ENCODE results near the gene VIPR1.

VIPR1 gene, protein sequence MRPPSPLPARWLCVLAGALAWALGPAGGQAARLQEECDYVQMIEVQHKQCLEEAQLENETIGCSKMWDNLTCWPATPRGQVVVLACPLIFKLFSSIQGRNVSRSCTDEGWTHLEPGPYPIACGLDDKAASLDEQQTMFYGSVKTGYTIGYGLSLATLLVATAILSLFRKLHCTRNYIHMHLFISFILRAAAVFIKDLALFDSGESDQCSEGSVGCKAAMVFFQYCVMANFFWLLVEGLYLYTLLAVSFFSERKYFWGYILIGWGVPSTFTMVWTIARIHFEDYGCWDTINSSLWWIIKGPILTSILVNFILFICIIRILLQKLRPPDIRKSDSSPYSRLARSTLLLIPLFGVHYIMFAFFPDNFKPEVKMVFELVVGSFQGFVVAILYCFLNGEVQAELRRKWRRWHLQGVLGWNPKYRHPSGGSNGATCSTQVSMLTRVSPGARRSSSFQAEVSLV

DNA sequence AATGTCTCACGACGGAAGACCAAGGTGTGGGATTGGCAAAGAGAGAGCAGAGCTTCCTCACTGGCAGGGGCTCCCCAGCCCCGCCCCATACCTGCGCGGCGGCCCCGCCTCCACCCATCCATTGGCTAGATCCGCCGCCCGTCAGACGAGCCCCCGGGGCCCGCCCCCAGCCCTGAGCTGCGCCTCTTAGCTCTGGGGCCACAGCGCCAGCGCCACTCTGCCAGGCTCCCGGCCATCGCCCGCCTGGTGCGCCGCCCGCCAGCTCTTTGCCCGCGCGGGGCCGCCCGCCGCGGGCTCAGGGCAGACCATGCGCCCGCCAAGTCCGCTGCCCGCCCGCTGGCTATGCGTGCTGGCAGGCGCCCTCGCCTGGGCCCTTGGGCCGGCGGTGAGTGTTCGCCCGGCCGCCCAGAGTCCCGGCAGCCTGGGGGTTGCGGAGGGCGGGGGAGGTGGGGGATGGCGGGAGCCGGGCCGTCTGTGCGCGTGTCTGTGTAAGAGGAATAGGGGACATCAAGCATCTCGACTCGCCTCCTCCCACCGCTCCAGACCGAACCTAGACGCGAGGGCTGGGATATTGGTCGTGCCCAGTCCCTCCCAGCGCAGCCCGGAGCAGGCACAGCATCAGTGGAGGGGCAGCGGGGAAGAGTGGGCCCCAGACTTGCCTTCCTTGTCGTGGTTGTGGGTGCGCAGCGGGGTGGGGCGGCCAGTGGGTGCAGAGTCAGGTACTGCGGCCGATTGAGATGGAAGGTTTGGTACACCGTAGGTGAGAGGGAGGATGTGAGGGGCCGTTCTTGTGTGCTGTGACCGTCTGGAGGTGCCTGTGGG is at the start of gene VIPR1:
Gene VIPR1 (plus strand): TSS at position 215 of the 822 bp plus-strand sequence. CDS start 93 bp downstream, at position 308.
- DNase-seq (ENCODE audit: low spot score in 2 of 2), result peak; percentile 84 to 89
- Mint-ChIP-seq H3K4me1 (peaks cover 42% of the 10 kb centered on the region), H3K4me3 (peak within 1 kb of the TSS; percentile 90), H3K27ac (no peak within 1 kb of the TSS), H3K36me3 (no peaks in the 10 kb centered on the region), H3K9me3 (no peaks in the 10 kb centered on the region)
- ATAC-seq, result peak; percentile 94

DNA sequence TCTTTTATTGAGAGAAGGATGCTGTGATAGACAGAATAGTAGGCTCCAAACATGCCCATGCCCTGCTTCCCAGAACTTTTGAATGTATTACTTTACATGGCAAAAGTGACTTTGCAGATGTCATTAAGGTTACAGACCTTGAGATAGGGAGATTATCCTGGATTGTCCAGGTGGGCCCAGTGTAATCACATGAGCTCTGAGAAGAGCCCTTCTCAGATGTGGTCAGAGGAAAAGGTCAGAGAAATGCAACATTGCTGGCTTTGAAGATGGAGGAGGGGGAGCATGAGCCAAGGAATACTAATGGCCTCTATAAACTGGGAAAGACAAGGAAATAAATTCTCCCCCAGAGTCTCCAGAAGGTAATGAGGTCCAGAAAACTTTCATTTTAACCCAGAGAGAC is 46.2 kb upstream of the VIPR1 start:
- Mint-ChIP-seq H3K27ac (no peak overlapping the region), H3K36me3 (no peaks in the 10 kb centered on the region), H3K9me3 (no peaks in the 10 kb centered on the region), H3K4me1 (no peaks in the 10 kb centered on the region), H3K4me3 (no peak overlapping the region)
- no peak for DNase-seq (ENCODE audit: low spot score in 2 of 2)
- no peak for ATAC-seq

DNA sequence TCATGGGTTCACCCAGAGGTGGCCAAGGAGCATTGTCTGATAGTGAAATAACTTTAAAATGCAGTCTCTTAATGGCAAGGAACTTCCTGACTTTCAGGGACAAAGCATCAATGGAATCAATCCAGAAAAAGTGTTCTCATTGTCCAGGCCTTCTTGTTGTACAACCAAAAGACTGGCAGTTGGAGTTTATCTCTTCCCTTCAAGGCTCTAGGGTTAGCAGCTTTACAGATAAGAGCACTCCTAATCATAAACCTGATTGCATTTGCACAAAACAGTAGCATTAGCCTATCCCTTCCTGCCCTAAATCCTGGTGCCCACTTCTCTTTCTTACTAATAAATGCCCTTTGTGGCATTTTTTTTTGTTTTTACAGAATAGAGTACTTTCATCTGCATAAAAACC is 43.3 kb upstream of the VIPR1 start:
- Mint-ChIP-seq H3K4me3 (no peak overlapping the region), H3K4me1 (no peaks in the 10 kb centered on the region), H3K27ac (no peak overlapping the region), H3K36me3 (no peaks in the 10 kb centered on the region), H3K9me3 (no peaks in the 10 kb centered on the region)
- ATAC-seq (no peak), DNase-seq (ENCODE audit: low spot score in 2 of 2) (no peak)

DNA sequence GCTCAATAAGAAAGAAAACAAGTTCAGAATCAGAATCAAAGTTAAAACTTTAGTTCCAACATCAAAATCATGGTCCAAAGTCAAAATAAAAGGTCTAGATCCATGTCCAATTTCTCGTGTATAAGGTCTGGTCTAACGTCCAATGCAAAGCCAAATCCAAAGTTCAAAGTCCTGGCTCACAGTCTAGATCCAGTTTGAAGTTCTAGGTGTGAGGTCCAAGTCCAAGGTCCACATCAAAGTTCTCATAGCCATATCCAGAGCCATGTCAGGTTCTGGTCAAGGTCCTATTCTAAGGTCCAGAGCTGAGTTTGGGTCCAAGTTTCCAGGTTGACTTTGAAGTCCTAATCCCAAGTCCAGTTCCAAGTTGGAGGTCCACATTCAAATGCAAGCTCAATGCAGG is 40.7 kb upstream of the VIPR1 start:
- Mint-ChIP-seq H3K4me1 (no peaks in the 10 kb centered on the region), H3K9me3 (no peaks in the 10 kb centered on the region), H3K4me3 (no peak overlapping the region), H3K36me3 (no peaks in the 10 kb centered on the region), H3K27ac (no peak overlapping the region)
- DNase-seq (ENCODE audit: low spot score in 2 of 2), result no peak
- ATAC-seq, result no peak

DNA sequence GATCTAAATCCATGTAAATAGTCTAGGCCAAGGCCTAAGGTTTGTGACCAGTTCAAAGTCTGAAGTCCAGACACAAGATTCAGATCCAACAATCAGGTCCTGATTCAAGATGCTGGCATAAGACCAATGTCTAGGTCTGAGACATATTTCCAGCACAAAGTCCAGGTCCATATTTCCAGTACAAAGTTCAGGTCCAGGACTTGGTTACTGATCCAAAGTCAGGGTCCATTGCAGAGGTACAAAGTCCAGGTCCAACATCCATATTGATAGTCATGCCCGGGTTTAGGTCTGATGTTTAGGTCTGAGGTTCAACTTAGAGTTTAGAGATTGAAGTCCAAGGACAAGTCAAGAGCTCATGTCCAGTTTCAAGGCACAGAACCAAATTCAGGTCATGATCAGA is 39.4 kb upstream of the VIPR1 start:
- H3K4me3 Mint-ChIP-seq, result no peak overlapping the region
- DNase-seq (ENCODE audit: low spot score in 2 of 2) (no peak), ATAC-seq (no peak)
- no peaks in the 10 kb centered on the region for H3K36me3 Mint-ChIP-seq
- H3K9me3 Mint-ChIP-seq, result no peaks in the 10 kb centered on the region
- no peak overlapping the region for H3K27ac Mint-ChIP-seq
- H3K4me1 Mint-ChIP-seq, result no peaks in the 10 kb centered on the region

DNA sequence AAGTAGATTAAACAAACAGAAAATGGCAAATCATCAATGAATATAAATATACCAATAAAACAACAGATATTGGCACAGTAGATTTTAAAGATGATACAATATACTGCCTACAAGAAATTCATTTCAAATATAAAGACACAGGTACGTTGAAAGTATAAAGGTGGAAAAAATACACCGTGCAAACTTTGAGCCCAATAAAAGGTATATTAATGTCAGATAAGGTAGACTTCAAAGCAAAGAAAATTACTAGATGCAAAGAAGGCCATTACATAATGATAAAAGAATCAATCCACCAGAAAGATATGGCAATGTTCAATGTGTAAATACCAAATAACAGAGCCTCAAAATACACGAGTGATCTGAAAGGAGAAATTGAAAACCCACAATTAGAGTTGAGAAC is 34.3 kb upstream of the VIPR1 start:
- H3K4me3 Mint-ChIP-seq, result no peak overlapping the region
- DNase-seq (ENCODE audit: low spot score in 2 of 2) (no peak), ATAC-seq (no peak)
- H3K9me3 Mint-ChIP-seq, result no peaks in the 10 kb centered on the region
- no peaks in the 10 kb centered on the region for H3K36me3 Mint-ChIP-seq
- no peak overlapping the region for H3K27ac Mint-ChIP-seq
- no peaks in the 10 kb centered on the region for H3K4me1 Mint-ChIP-seq

DNA sequence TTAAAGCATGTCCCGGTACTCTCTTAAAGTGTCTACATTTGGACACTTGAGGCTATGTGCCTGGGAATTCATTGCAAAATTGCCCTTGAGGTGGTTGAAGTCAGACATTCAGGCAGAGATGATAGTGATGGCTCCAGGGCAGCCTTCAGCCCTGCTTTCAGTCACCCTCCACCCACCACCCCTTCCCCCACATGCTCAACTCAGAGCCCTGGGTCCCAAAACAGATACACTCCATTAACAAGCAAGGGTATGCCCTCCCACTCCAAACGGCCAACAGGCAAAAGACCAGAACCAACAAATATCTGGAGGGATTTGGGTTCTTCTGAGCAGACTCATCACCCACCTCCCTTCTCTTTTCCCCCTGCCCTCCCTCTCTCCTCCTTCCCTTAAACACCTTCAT is 29.9 kb upstream of the VIPR1 start:
- DNase-seq (ENCODE audit: low spot score in 2 of 2) (no peak), ATAC-seq (no peak)
- no peak overlapping the region for H3K27ac Mint-ChIP-seq
- H3K4me1 Mint-ChIP-seq, result no peaks in the 10 kb centered on the region
- H3K36me3 Mint-ChIP-seq, result no peaks in the 10 kb centered on the region
- H3K9me3 Mint-ChIP-seq, result no peaks in the 10 kb centered on the region
- H3K4me3 Mint-ChIP-seq, result no peak overlapping the region

DNA sequence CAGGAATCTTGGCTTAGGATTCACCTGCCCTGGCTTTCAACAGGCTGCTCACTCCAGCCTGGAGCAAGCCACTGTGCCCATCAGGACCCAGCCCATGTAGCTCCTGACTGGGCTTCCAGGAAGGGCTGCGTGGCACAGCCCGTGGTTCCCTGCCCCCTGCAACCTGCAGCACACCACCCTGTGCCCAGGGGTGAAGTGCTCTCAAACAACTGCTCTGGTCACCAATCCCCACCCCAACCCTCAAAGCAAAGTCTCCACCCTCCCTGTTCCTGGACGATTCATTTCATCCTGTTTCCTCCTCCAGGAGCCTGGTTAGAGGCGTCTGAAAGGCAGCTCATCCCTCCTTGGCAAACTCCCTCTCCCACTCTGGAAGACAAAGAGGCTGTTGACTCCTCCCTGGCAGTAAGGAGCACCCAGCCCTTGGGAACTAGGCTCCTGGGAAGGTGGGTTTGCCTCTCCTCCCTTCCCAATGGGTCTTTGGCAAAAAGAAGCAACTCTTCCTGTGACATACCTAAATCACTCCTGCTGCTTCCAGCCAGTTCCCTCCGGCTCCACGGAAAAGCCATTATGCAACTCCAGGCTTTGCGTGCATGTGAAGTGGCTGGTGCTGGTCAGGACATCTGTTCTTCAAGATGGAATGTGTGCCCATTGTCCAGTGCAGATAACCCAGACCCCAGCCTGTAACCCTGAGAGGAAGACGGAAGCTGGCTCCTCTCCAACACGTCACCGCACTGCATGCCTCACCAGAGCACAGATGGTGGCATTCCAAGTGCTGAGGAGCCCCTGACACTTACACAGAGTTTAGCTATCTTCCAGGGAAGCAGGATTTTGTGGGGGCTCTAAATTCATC is 29.1 kb upstream of the VIPR1 start:
- H3K4me3 Mint-ChIP-seq, result no peak overlapping the region
- no peaks in the 10 kb centered on the region for H3K9me3 Mint-ChIP-seq
- H3K4me1 Mint-ChIP-seq, result no peaks in the 10 kb centered on the region
- DNase-seq (ENCODE audit: low spot score in 2 of 2) (no peak), ATAC-seq (no peak)
- no peak overlapping the region for H3K27ac Mint-ChIP-seq
- H3K36me3 Mint-ChIP-seq, result no peaks in the 10 kb centered on the region

DNA sequence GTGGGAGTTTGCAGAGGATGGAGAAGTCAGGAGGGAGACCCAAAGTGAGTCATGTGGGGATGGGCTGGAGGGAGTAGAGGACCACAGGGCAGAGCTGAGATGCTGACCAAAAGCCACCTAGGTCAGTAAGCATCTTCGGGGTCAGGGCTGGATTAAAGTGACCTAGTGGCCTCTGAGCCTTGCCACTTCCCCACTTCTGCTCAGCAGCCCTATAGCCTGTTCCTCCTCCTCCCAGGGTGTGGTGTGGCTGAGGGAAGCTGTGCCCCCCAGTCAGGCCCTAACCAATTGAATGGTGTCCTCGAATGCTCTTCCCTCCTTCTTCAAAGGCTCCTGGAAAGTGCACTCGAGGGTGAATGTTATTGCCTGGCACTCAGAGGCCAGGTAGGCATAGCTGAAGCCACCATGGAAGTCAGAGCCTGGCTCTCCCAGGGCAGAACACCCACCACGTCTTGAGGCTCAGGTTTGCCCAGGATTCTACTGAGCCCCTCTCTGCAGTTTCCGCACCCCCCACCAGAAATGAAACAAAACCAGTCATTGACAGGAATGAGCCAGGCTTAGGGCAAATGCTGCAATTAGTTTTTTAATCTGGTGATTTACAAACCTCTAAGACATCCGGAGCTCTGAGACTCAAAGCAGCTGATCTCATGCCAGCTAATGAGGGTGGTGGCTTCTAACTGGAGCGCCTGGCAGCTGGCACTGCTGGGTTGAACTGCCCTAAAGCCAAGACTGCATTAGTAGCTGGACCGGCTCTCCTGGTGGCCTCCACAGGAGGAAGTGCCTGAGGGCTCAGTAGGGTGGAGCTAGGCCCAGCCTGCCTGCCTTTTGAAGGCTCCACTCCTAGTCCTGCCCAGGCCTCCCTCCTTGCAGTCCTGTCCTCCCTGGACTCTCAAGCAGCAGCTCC is 26.0 kb upstream of the VIPR1 start:
- H3K4me1 Mint-ChIP-seq, result no peaks in the 10 kb centered on the region
- H3K27ac Mint-ChIP-seq, result no peak overlapping the region
- no peaks in the 10 kb centered on the region for H3K36me3 Mint-ChIP-seq
- ATAC-seq (no peak), DNase-seq (ENCODE audit: low spot score in 2 of 2) (no peak)
- H3K4me3 Mint-ChIP-seq, result no peak overlapping the region
- peaks cover 11% of the 10 kb centered on the region for H3K9me3 Mint-ChIP-seq

DNA sequence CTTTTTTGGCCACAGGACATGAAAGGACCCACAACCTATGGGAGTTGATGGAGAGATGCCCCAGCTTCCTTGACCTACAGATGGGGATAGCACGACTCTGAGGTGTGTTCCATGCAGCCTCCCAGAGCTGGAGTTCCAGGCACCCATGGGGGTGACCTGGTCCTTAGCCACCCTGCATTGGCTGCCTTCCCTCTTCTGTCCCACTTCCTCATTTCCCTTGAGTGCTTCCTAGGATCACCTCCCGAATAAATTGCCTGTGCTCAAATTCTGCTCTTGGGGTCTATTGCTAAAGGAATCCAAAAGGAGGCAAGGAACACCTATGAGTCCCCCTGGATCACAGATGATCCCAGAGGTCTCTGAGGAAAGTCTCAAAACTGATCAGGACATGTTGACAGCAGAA is 24.7 kb upstream of the VIPR1 start:
- DNase-seq (ENCODE audit: low spot score in 2 of 2) (no peak), ATAC-seq (no peak)
- H3K4me1 Mint-ChIP-seq, result no peaks in the 10 kb centered on the region
- H3K4me3 Mint-ChIP-seq, result no peak overlapping the region
- H3K27ac Mint-ChIP-seq, result no peak overlapping the region
- peaks cover 11% of the 10 kb centered on the region for H3K9me3 Mint-ChIP-seq
- no peaks in the 10 kb centered on the region for H3K36me3 Mint-ChIP-seq

DNA sequence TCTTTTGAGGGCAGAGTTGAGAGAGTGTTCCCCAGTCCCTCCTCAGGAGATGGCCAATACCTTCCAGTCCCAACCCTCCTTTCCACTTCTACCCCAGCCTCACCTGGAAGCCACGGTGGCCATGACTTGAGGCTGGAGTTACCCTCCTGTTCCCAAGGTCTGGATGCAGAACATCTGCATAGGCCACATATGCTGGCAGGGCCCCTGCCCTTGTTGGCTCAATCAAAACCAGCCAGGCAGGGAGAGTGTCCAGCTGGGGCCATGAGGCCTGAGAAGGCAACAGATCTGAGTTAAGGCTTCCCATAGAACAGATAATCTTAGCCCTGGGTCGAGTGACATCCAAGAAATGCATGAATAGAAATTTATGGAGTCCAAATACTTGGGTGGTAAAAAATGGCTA is 23.6 kb upstream of the VIPR1 start:
- Mint-ChIP-seq H3K27ac (no peak overlapping the region), H3K4me1 (no peaks in the 10 kb centered on the region), H3K36me3 (no peaks in the 10 kb centered on the region), H3K4me3 (no peak overlapping the region), H3K9me3 (peaks cover 11% of the 10 kb centered on the region)
- ATAC-seq, result no peak
- no peak for DNase-seq (ENCODE audit: low spot score in 2 of 2)

DNA sequence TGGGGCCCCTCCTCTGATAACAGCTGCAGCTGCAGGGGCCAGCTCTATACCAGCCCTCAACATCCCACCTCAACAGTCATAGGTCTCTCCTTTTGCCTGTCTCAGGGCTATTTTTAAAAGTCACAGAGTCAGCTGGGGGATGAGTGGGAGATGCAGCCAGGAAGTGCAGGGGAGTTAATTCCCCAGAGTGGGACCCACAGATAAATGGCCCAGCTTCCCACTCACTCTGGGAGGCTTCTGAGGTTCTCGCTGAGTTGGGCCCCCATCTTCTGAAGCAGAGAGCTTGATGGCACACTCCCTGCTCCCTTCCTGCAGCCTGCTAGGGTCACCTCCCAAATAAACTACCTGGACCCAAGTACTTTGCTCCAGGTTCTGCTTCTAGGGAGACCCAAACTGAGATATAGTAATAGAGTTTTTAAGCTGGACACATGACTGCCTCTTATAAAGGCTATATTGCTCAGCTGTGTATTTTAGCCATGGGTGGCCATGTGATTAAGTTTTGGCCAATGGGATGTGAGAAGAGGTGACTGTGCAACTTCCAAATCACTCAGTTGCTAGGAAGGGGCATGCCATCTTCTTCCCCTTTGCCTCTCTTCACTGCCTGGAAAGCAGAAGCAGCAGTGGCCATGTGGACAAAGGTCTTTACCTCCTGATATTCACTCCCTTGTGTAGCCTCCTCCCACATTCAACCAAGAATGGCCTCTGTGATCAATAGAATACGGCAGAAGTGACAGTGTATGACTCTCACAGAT is 15.5 kb upstream of the VIPR1 start:
- H3K4me3 Mint-ChIP-seq, result no peak overlapping the region
- no peak for DNase-seq (ENCODE audit: low spot score in 2 of 2)
- ATAC-seq, result no peak
- no peaks in the 10 kb centered on the region for H3K4me1 Mint-ChIP-seq
- H3K9me3 Mint-ChIP-seq, result no peaks in the 10 kb centered on the region
- H3K36me3 Mint-ChIP-seq, result no peaks in the 10 kb centered on the region
- H3K27ac Mint-ChIP-seq, result no peak overlapping the region

DNA sequence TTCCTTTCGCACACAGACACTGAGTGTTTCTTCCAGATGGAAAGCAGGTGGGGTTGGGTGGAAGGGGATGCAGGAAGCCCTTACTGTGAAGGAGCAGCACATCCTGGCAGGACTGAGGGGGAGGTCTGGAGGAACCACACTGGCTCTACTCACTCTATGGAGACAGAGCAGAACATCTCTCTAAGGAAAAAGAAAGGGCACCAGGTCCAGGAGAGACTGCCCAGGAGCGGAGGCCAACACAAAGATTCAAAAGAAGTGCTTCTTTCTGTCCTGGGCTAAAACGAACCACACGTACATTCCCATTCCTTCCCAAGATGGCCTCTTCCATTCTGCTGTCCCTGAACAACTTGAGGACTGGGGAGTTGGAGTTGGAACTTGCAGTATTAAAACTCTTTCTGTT is 13.8 kb upstream of the VIPR1 start:
- peak in 1 of 2 donors; percentile 30 for DNase-seq (ENCODE audit: low spot score in 2 of 2)
- Mint-ChIP-seq H3K27ac (no peak overlapping the region), H3K4me3 (no peak overlapping the region), H3K4me1 (no peaks in the 10 kb centered on the region), H3K9me3 (no peaks in the 10 kb centered on the region), H3K36me3 (no peaks in the 10 kb centered on the region)
- ATAC-seq, result no peak
